SK-N-MC (cell line): Measurements from ENCODE around the gene KCNK15.

ENCODE experiments used
- DNase-seq: peaks from one replicate; pipeline ENCODE4 v3.0.0-alpha.2; 2011; ENCODE audit warnings: low read depth, low spot score
- H3K27ac ChIP-seq: fragments of 200-600 bp; sonication (generic); 2 replicates; pipeline ENCODE4 v1.5.1; 2016; ENCODE audit warnings: mixed run types
- H3K36me3 ChIP-seq: fragments of 200-600 bp; sonication (generic); 2 replicates; pipeline ENCODE4 v1.6.1; 2017; ENCODE audit warnings: antibody characterized with exemption, low read length, mixed read lengths; ENCODE audit not compliant: insufficient read depth
- H3K4me3 ChIP-seq: fragments of 200-600 bp; sonication (generic); 2 replicates; pipeline ENCODE4 v1.5.1; 2016
- H3K9ac ChIP-seq: fragments of 200-600 bp; sonication (generic); 2 replicates; pipeline ENCODE4 v1.8.0; 2017; ENCODE audit warnings: mixed run types, mixed read lengths; ENCODE audit not compliant: insufficient read length
- H3K9me3 ChIP-seq: fragments of 200-600 bp; sonication (generic); 2 replicates; pipeline ENCODE4 v1.6.1; 2017; ENCODE audit warnings: low read depth, mild to moderate bottlenecking, antibody characterized with exemption, low read length, moderate library complexity, mixed read lengths
- EZH2 ChIP-seq: fragments of 200-600 bp; sonication (generic); IDR thresholded peaks from one replicate; pipeline ENCODE4 v1.6.1; 2017; ENCODE audit warnings: antibody characterized with exemption
- FOXP2 ChIP-seq: optimal IDR thresholded peaks from 2 replicates; pipeline ENCODE3; 2011; ENCODE audit warnings: mild to moderate bottlenecking, moderate library complexity; ENCODE audit not compliant: insufficient read depth; ENCODE audit errors: extremely low read length, control extremely low read depth
- POLR2AphosphoS5 ChIP-seq: IDR thresholded peaks from 2 replicates; pipeline ENCODE4 v1.6.1; 2012; ENCODE audit warnings: mild to moderate bottlenecking, low read depth, low read length, borderline replicate concordance

Gene KCNK15

GRCh38 chr20:44728801-44729443 lies 16.7 kb upstream of the KCNK15 start:
- no peak for TF ChIP-seq POLR2AphosphoS5
- TF ChIP-seq FOXP2: no peak
- TF ChIP-seq EZH2: no peak
- no peak for DNase-seq
- Histone ChIP-seq H3K27ac (no peak overlapping the region), H3K9me3 (no peaks in the 10 kb centered on the region), H3K4me3 (no peak overlapping the region), H3K36me3 (no peaks in the 10 kb centered on the region), H3K9ac (no peak overlapping the region)

DNA sequence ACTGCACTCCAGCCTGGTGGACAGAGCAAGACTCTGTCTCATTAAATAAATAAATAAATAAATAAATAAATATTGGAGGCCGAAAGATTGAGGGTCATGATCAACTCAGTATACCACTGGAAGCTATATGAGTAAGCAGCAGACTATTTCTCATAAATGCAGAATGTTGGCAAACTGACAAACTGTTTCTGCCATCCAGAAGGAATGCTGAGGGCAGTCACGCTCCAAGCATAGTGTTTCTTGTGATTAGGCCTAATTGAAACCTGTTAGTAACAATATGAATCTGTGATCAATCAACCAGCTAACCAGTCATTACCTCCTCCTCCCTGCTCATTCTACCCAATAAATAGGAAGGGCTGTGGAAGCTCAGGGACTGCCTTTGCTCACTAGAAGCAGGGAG lies 15.2 kb upstream of the KCNK15 start:
- H3K4me3 ChIP-seq: no peak overlapping the region
- no peak overlapping the region for H3K9ac ChIP-seq
- H3K36me3 ChIP-seq: no peaks in the 10 kb centered on the region
- H3K9me3 ChIP-seq: no peaks in the 10 kb centered on the region
- no peak overlapping the region for H3K27ac ChIP-seq
- TF ChIP-seq POLR2AphosphoS5 (no peak), FOXP2 (no peak), EZH2 (no peak)
- no peak for DNase-seq

- Histone ChIP-seq H3K4me3 (no peak overlapping the region), H3K36me3 (no peaks in the 10 kb centered on the region), H3K9me3 (no peaks in the 10 kb centered on the region), H3K27ac (no peak overlapping the region), H3K9ac (no peak overlapping the region)
- TF ChIP-seq POLR2AphosphoS5 (no peak), FOXP2 (no peak)
- DNase-seq: no peak
Observed at GRCh38 chr20:44731657-44732056, 14.0 kb upstream of the KCNK15 start.

- Histone ChIP-seq H3K36me3 (no peaks in the 10 kb centered on the region), H3K4me3 (no peak overlapping the region), H3K9ac (no peak overlapping the region), H3K9me3 (no peaks in the 10 kb centered on the region), H3K27ac (no peak overlapping the region)
- no peak for TF ChIP-seq FOXP2
- TF ChIP-seq POLR2AphosphoS5: no peak
- TF ChIP-seq EZH2: no peak
- no peak for DNase-seq
Observed at GRCh38 chr20:44732327-44732726, 13.3 kb upstream of the KCNK15 start.

GRCh38 chr20:44733341-44734069 lies 12.2 kb upstream of the KCNK15 start:
- no peak for DNase-seq
- H3K9me3 ChIP-seq: no peaks in the 10 kb centered on the region
- H3K36me3 ChIP-seq: no peaks in the 10 kb centered on the region
- no peak overlapping the region for H3K27ac ChIP-seq
- TF ChIP-seq EZH2 (no peak), FOXP2 (no peak)
- no peak overlapping the region for H3K4me3 ChIP-seq
- H3K9ac ChIP-seq: no peak overlapping the region

- Histone ChIP-seq H3K27ac (no peak overlapping the region), H3K9me3 (no peaks in the 10 kb centered on the region), H3K9ac (no peak overlapping the region), H3K4me3 (no peak overlapping the region), H3K36me3 (no peaks in the 10 kb centered on the region)
- DNase-seq: no peak
- TF ChIP-seq FOXP2 (no peak), EZH2 (no peak), POLR2AphosphoS5 (no peak)
Observed at GRCh38 chr20:44734938-44735337, 10.7 kb upstream of the KCNK15 start.

DNA sequence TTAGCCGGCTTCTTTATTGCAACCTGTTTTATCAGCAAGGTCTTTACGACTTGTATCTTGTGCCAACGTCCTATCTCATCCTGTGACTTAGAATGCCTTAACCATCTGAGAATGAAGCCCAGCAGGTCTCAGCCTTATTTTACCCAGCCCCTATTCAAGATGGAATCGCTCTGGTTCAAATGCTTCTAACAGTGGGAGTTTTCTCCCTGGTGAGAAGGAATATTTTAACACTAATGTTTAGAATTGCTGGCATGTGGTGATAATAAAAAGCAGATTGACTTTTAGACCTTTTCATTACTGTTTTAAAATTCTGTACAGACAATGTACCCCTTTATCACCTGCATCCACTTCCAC lies 9.9 kb upstream of the KCNK15 start:
- peak overlapping the region; percentile 31; the same call in 1 of the 2 replicates for H3K4me3 ChIP-seq
- H3K9ac ChIP-seq: no peak overlapping the region
- no peaks in the 10 kb centered on the region for H3K36me3 ChIP-seq
- no peaks in the 10 kb centered on the region for H3K9me3 ChIP-seq
- TF ChIP-seq POLR2AphosphoS5: no peak
- no peak for TF ChIP-seq EZH2
- no peak for TF ChIP-seq FOXP2
- no peak for DNase-seq
- no peak overlapping the region for H3K27ac ChIP-seq

GRCh38 chr20:44736170-44737021 lies 9.3 kb upstream of the KCNK15 start:
- TF ChIP-seq EZH2 (no peak), POLR2AphosphoS5 (no peak), FOXP2 (no peak)
- H3K27ac ChIP-seq: no peak overlapping the region
- peak overlapping the region; percentile 31; the same call in 1 of the 2 replicates for H3K4me3 ChIP-seq
- no peak overlapping the region for H3K9ac ChIP-seq
- peak; percentile 78 for DNase-seq
- H3K36me3 ChIP-seq: no peaks in the 10 kb centered on the region
- H3K9me3 ChIP-seq: no peaks in the 10 kb centered on the region
